ENCODE data around the gene HOXA3. TPM values are rescaled to one million over a fixed set of nuclear protein-coding genes. Genes with fewer than 3 reads are reported as not detected.

The HOXA3 gene
- total RNA-seq, 1 experiment from 2014 or later, result 9.2 TPM

- intact Hi-C loops (cut with micrococcal nuclease), result no loop called here
- POLR2A ChIA-PET, result no interaction called here
- Histone ChIP-seq H4K20me1 (ENCODE audit: insufficient read depth) (no peaks in the 10 kb centered on the region), H3K4me1 (ENCODE audit: control insufficient read depth in 1 of 2, insufficient read depth in 2 of 2, low read length in 2 of 2) (peaks cover 18 to 54% of the 10 kb centered on the region in 2 experiments), H3K27me3 (ENCODE audit: insufficient read depth, low read length) (no peaks in the 10 kb centered on the region), H3K9me3 (ENCODE audit: control insufficient read depth in 1 of 2, insufficient read depth in 1 of 2, low read depth in 1 of 2, low read length in 2 of 2) (no peaks in the 10 kb centered on the region), H3K9me2 (ENCODE audit: insufficient read depth) (no peaks in the 10 kb centered on the region), H3K36me3 (ENCODE audit: control insufficient read depth in 1 of 2, insufficient read depth in 2 of 2, low read length in 2 of 2) (peaks cover 0 to 4% of the 10 kb centered on the region in 2 experiments; a peak in 1 of 4 replicates), H3K79me2 (ENCODE audit: insufficient read depth, low read length) (peaks cover 33% of the 10 kb centered on the region), H3K4me2 (ENCODE audit: low read length) (no peak overlapping the region), H3K9ac (ENCODE audit: low read length) (no peak overlapping the region), H2AFZ (ENCODE audit: low read depth, low read length, poor library complexity, severe bottlenecking) (no peak overlapping the region), H3K27ac (ENCODE audit: low read depth, low read length) (no peak overlapping the region), H3K4me3 (replicated peaks in 1 of 2; ENCODE audit: low read depth in 1 of 2, low read length in 2 of 2) (no peak overlapping the region)
- BruUV-seq (replicated peaks), result no TSS peak
- no peak for TF ChIP-seq MAX (IDR thresholded peaks at IDR 0.05)
- no peak for TF ChIP-seq ELF1 (IDR thresholded peaks at IDR 0.05; ENCODE audit: borderline replicate concordance, low read depth)
- no peak for TF ChIP-seq YY1 (IDR thresholded peaks at IDR 0.05; ENCODE audit: extremely low read depth, insufficient replicate concordance, low read depth, low read length)
- no peak for TF ChIP-seq EZH2phosphoT487 (IDR thresholded peaks at IDR 0.05; ENCODE audit: borderline replicate concordance)
- TF ChIP-seq SIN3A (IDR thresholded peaks at IDR 0.05; ENCODE audit: low read depth), result no peak
- TF ChIP-seq EGR1 (IDR thresholded peaks at IDR 0.05; ENCODE audit: low read depth), result no peak
- no peak for TF ChIP-seq CEBPB (IDR thresholded peaks at IDR 0.05; ENCODE audit: low read depth)
- no peak for TF ChIP-seq SRF (IDR thresholded peaks at IDR 0.05; ENCODE audit: low read depth)
- RAD21 ChIA-PET (ENCODE audit: low non-redundant PET in 1 of 2, low total read pairs in 2 of 2, uncharacterized antibody in 2 of 2, unreplicated experiment in 2 of 2), result interaction anchor here in 1 of 2 experiments (1.1 kb wide), 1 partner anchor 477 kb away, joined by 3 read pairs; no protein-coding TSS in a partner anchor
- CTCF ChIA-PET, result interaction anchor here (1.0 to 1.6 kb wide), 5 partner anchors 21 to 789 kb away, joined by 3 to 8 read pairs (median 4); no protein-coding TSS in a partner anchor
- no peak for DNase-seq (ENCODE audit: low read depth, low spot score)
- ATAC-seq, result no peak
Measured at GRCh38 chr7:27158436-27159265, 6.3 kb upstream of the HOXA3 start.

All from HCT116 (cell line).